NCI-H2196 treated with DMSO at 0.1 percent for 48 hours (cell line): Measurements from ENCODE around the gene DHX34.
A peak's percentile ranks its signal among the peaks of the same experiment; 100 is the strongest.
"Not testable (repeated sequence)": the region's sequence is repeated elsewhere in the genome, so short reads cannot be mapped to it uniquely, and the experiment has no call there.

Experiments used
- DNase-seq: peaks from one replicate; lab custom pipeline; 2025; ENCODE audit not compliant: unreplicated experiment; lab: John Stamatoyannopoulos, UW

DHX34 gene, protein sequence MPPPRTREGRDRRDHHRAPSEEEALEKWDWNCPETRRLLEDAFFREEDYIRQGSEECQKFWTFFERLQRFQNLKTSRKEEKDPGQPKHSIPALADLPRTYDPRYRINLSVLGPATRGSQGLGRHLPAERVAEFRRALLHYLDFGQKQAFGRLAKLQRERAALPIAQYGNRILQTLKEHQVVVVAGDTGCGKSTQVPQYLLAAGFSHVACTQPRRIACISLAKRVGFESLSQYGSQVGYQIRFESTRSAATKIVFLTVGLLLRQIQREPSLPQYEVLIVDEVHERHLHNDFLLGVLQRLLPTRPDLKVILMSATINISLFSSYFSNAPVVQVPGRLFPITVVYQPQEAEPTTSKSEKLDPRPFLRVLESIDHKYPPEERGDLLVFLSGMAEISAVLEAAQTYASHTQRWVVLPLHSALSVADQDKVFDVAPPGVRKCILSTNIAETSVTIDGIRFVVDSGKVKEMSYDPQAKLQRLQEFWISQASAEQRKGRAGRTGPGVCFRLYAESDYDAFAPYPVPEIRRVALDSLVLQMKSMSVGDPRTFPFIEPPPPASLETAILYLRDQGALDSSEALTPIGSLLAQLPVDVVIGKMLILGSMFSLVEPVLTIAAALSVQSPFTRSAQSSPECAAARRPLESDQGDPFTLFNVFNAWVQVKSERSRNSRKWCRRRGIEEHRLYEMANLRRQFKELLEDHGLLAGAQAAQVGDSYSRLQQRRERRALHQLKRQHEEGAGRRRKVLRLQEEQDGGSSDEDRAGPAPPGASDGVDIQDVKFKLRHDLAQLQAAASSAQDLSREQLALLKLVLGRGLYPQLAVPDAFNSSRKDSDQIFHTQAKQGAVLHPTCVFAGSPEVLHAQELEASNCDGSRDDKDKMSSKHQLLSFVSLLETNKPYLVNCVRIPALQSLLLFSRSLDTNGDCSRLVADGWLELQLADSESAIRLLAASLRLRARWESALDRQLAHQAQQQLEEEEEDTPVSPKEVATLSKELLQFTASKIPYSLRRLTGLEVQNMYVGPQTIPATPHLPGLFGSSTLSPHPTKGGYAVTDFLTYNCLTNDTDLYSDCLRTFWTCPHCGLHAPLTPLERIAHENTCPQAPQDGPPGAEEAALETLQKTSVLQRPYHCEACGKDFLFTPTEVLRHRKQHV

DNA sequence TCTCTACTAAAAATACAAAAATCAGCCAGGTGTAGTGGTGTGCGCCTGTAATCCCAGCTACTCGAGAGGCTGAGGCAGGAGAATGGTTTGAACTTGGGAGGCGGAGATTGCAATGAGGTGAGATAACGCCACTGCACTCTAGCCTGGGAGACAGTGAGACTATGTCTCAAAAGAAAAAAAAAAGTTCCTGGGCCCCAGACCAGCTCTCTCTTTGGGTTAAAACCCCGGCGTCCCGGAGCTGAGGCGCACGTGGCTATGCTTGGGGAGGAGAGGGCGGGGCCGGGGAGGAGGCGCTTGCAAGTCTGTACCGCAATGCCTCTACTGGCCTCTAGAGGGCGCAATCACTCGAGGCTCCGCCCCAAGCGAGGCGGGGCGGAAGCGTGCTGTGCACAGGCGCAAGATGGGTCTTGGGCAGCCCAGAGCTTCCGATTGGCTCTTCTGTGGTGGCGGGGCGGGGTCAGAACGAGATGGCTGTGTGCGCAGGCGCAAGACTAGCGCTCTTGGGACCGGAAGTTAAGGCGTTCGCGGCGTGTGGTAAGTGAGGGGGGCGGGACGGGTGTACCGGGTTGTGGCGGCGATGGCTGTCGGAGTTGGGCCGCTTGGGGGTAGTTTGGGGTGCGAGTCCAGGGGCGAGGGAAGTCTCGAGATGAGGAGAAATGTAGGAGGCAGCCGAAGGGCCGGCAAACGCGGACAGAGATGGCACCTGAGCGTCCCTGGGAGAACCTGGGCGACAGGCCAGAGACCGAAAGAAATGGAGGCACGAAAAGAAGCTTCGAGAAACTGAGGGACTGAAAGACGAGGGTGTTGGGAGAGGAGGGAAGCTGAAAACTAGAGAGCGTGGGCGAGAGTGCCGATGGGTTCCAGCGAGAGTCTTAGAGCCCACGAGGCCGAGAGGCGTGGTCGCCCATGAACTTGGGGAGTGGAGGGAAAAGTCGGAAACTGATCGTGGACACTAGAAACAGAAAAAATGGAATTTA, at the start of gene DHX34:
Gene DHX34, plus strand, starts transcription at position 497 of the 977 bp plus-strand sequence. CDS start 3,716 bp downstream, outside the sequence.
- peak; percentile 98 for DNase-seq

DNA sequence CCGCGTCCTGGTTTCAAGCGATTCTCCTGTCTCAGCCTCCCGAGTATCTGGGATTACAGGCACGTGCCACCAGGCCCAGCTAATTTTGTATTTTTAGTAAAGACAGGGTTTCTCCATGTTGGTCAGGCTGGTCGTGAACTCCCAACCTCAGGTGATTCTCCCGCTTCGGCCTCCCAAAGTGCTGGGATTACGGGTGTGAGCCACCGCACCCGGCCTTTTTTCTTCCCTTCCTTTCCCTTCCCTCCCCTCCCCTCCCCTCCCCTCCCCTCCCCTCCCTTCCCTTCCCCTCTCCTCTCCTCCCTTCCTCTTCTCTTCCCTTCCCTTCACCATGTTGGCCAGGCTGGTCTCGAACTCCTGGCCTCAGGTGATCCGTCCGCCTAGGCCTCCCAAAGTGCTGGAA, 48.2 kb upstream of the DHX34 start:
- DNase-seq: not testable (repeated sequence)

DNA sequence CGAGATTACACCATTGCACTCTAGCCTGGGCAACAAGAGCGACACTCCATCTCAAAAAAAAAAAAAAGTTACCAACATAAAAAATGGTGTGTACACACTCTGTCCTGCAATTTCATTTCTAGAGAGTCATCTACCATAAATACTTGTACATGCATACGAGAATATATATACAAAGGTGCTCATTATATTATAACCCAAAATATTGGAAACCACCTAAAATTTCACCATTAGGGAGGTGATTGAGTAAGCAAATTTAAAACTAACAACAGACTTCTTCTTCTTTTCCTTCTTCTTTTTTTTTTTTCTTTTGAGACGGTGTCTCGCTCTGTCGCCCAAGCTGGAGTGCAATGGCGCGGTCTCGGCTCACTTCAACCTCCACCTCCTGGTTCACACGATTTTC, 46.9 kb upstream of the DHX34 start:
- DNase-seq: no peak

DNA sequence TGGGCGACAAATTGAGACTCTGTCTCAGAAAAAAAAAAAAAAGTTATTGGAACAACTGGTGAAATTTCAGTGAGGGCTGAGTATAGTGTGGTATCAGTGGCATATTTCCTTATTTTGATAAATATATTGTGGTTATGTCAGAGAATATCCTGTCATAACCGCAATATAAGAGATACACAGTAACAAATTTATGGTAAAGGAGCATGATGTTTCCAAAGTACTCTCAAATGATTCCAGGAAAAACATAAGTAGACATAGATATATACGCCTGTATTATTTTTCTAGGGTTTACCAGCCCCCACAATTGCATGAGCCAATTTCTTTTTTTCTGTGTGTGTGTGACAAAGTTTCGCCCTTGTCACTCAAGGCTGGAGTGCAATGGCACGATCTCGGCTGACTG, 45.1 kb upstream of the DHX34 start:
- no peak for DNase-seq

DNA sequence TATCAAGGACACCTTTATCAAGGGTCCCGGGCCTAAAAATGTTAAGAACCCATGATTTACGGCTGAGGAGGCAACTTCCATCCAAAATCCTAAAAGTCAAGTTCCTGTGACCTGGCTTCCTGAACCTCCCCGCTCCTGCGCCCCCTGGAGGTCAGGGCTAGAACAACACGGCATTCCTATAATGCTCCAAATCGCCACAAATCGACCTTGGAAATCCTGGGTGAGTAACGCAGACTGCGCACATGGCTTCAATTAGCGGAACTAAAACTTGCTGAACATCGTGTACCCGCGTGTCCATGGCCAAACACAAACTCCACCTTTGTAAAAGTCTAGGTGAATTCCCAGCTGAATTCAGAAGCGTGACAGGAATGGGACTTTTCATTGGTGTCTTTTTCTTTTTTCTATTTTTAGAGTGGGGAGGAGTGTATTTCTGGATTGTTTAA, 43.8 kb upstream of the DHX34 start:
- DNase-seq: peak; percentile 27

DNA sequence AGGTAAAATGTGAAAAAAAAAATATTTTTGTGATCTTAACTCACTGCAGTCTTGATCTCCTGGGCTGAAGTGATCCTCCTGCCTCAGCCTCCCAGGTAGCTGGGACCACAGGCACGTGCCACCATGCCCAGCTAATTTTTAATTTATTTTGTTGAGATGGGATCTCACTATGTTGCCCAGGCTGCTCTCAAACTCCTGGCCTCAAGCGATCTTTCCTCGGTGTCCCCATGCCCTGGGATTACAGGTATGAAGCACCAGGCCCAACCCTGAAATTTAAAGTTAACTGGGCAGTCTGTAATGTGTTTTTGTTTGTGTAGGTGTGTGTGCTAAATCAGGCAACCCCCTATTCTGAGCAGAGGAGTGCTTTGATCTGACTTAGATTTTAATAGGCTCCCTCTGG, 42.8 kb upstream of the DHX34 start:
- no peak for DNase-seq

DNA sequence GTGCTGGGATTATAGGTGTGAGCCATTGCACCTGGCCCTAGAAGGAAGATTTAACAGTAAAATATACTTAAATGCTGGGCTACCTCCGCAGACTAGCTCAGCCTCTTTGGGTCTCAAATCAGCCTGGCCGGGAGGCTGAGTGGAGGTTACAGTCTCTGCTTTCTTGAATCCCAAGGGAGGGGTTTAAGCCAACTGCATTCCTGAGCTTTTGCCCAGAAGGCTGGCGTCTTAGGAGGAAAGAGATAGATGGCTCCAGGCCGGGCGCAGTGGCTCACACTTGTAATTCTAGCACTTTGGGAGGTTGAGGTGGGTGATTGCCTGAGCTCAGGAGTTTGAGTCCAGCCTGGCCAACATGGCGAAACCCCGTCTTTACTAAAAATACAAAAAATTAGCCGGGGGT, 40.1 kb upstream of the DHX34 start:
- DNase-seq: no peak

DNA sequence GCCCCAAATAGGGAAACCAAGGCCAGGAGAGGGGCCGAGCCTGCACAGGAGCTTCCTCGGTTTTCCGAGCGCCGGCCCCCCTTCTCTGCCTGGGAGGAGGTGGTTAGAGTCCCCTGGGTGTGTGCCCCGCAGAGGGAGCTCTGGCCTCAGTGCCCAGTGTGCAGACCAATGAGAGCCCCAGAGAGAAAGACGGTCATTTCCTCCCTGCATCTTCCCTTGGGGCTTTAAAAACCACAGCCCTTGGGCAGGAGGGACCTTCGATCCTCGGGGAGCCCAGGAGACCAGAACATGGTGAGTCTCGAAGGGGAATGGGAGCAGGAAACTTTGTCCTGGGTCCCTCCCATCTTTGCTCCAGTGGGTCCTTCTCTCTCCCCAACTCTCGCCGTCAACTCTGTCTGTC, 39.5 kb upstream of the DHX34 start, which contains the start of gene C5AR1:
Gene C5AR1, plus strand, starts transcription at position 254 of the 400 bp plus-strand sequence. Its CDS starts 35 bp downstream, at position 289.
- DNase-seq: no peak

DNA sequence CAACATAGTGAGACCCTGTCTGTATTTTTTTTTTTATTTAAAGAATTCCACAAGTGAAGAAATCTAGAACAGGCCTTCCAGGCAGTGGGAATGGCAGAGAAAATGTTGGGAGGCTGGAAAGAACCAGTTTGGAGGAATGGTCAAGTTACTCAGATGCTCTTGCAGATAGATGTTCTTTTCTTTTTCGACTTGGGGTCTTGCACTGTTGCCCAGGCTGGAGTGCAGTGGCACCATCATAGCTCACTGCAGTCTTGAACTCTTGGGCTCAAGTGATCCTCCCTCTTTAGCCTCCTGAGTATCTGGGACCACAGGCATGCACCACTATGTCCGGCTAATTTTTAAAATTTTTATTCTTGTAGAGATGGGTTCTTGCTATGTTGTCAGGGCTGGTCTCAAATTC, 38.8 kb upstream of the DHX34 start:
- DNase-seq: no peak

DNA sequence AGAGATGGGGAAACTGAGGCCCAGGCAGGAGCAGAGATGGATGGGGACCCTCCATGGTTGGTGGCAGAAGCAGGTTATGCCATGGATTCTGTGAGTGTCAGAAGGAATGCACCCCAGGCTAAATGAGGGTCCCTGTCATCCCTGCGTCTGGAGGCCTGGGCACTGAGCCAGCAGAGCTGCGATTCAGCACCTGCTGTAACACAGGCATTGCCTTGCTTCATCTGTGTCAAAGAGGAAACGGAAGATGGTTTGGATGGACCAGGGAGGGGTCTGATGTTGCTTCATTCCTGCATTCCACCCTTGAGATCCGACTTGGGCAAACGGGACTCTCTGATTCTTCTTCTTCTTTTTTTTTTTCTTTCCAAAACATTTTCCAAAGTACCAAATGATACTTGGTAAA, 38.3 kb upstream of the DHX34 start:
- no peak for DNase-seq

DNA sequence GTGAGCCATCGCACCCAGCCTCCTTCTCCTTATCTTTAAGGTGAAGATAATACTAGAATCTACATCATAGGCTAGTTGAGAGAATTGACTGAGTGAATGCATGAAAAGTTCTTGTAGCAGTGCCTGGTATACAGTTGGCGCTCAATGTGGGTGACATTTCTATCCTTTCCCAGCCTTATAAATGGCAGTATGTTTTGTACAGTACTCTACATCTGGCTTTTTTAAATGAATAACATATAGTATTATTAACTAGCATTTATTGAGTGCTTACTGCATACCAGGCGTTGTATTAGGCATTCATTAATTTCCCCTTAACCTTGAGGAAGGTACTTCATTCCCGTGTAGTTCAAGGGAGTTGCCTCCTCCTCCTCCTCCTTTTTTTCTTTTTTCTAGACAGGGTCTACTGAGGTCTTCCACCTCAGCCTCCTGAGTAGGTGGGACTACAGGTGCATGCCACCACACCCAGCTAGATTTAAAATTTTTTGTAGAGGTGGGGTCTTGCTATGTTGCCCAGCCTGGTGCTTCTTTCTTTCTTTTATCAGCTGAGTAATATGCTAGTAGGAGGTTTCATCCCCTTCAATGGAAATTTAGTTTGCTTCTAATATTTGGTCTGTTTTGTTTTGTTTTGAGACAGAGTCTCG, 36.6 kb upstream of the DHX34 start:
- DNase-seq: no peak

DNA sequence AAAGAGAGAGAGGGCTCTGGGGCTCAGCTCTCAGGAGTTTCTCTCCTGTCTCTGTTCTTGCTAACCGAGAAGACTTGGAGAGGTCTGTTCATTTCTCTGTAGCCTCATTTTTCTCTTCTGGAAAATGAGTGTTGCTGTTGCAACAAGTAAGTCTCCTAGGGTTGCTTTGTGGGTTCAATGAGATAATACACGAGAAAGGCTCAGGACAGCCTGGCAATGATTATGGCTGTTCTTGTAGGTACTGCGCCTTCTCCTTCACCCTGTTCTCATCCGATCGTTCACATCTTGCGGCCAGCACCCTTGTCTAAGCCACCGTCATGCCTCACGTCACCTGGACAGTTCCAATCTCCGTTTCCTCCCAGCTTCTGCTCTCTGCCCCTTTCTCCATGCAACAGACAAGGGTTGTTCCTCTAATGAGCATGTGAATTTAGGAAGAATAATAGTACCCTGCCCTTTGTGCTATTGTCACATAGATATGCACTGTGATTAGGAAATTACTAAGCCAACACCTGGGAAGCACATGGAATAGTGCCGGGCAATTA, 35.3 kb upstream of the DHX34 start:
- no peak for DNase-seq

DNA sequence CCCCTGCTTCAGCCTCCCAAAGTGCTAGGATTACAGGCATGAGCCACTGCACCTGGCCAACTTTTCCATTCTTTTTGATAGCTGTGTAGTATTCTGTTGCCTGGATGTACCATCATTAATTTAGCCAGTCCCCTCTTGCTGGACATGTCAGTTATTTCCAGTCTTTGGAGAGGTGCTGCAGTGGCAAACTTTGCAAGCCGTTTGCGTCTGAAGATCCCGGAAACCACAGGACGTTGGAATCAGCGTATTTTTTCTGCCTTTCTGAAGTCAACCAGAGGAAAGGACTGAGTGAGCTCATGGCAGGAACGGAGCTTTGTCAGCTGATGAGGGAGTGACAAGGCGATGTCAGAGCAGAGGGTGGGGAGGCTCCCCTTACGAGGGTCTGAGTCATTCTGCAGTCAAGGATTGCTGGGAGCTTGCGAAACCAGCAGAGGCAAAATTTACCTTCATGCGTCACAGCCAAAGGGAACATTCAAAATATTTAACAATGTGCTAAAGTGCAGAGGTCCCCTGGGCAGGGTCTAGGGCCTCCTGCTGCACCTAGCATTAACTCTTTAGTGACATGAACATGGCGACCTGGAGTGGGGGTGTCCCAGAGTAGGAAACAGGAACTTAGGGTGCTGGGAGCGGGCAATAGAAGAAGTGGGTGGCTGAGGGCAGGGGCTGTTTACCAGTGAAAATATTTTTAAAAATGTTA, 33.8 kb upstream of the DHX34 start:
- DNase-seq: no peak

DNA sequence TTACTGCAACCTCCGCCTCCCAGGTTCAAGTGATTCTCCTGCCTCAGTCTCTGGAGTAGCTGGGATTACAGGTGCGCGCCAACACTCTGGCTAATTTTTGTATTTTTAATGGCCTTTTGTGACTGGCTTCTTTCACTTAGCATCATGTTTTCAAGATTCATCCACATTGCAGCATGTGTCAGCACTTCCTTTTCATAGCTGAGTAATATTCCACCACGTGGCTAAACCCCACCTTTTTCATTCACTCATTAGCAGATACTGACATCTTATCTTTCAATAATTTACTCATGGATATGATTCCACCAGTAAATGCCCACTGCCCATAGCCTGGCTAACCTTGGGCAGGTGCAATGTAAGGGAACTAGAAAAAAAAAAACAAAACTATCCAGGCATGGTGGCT, 32.6 kb upstream of the DHX34 start:
- DNase-seq: no peak

DNA sequence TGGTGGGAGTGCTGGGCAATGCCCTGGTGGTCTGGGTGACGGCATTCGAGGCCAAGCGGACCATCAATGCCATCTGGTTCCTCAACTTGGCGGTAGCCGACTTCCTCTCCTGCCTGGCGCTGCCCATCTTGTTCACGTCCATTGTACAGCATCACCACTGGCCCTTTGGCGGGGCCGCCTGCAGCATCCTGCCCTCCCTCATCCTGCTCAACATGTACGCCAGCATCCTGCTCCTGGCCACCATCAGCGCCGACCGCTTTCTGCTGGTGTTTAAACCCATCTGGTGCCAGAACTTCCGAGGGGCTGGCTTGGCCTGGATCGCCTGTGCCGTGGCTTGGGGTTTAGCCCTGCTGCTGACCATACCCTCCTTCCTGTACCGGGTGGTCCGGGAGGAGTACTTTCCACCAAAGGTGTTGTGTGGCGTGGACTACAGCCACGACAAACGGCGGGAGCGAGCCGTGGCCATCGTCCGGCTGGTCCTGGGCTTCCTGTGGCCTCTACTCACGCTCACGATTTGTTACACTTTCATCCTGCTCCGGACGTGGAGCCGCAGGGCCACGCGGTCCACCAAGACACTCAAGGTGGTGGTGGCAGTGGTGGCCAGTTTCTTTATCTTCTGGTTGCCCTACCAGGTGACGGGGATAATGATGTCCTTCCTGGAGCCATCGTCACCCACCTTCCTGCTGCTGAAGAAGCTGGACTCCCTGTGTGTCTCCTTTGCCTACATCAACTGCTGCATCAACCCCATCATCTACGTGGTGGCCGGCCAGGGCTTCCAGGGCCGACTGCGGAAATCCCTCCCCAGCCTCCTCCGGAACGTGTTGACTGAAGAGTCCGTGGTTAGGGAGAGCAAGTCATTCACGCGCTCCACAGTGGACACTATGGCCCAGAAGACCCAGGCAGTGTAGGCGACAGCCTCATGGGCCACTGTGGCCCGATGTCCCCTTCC, 28.9 kb upstream of the DHX34 start:
- DNase-seq: no peak

DNA sequence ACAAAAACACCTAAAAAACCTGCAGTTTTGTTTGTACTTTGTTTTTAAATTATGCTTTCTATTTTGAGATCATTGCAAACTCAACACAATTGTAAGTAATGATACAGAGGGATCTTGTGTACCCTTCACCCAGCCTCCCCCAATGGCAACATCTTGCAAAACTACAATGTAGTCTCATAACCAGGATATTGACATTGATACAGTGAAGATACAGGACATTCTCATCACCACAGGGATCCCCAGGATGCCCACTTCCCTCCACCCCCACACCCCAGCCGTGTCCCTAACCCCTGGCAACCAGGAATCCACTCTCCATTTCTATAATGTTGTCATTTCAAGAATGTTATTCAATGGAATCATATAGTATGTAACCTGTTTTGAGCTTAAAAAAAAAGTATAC, 27.5 kb upstream of the DHX34 start:
- DNase-seq: no peak

DNA sequence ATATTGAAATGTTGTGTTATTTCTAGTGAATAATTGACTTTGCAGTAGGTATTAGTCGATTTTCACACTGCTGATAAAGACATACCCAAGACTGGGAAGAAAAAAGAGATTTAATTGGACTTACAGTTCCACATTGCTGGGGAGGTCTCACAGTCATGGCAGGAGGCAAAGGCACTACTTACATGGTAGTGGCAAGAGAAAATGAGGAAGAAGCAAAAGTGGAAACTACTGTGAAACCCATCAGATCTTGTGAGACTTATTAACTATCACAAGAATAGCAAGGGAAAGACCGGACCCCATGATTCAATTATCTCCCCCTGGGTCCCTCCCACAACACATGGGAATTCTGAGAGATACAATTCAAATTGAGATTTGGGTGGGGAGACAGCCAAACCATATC, 27.1 kb upstream of the DHX34 start:
- DNase-seq: no peak

DNA sequence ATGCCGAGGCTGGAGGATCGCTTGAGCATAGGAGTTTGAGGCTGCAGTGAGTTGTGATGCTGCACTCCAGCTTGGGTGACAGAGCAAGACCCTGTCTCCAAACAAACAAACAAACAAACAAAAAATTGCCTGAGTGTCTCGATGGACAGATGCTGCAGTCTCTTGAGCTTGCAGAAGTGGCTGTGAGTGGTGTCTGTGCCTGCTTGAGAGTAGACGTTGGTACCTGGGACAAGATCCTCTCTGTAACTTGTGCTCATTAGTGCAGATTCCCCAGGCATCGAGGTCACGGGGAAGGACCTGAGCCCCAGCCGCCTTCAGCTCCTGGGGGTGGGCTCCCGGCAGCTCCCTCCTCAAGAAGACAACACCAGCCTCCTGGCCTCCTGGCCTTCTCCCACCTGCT, 25.7 kb upstream of the DHX34 start:
- no peak for DNase-seq
